ENCODE results near the gene SPRING1. TPM values are rescaled to one million over a fixed set of nuclear protein-coding genes. Genes with fewer than 3 reads are reported as not detected.
"Not testable (repeated sequence)": the region's sequence is repeated elsewhere in the genome, so short reads cannot be mapped to it uniquely, and the experiment has no call there.

The SPRING1 gene
- total and polyA plus RNA-seq, 7 donors = 4.1 to 10.6 (median 7.9) TPM

GRCh38 chr12:116745554-116745953 is 7.7 kb upstream of the SPRING1 start:
- H3K9me3 ChIP-seq = no peaks in the 10 kb centered on the region
- ATAC-seq = no peak
- intact Hi-C loops (cut with DNase I) = no loop called here
- 92 to 94% (median 93%) methylated on average over 4 of the region's 4 CpGs for WGBS, 3 donors
- H3K4me1 ChIP-seq = no peaks in the 10 kb centered on the region
- DNase-seq = no peak
- H3K36me3 ChIP-seq (ENCODE audit: insufficient read depth in 1 of 2, low read depth in 1 of 2) = no peaks in the 10 kb centered on the region
- H3K4me3 ChIP-seq = no peak overlapping the region
- no peak overlapping the region for H3K27ac ChIP-seq
- H3K27me3 ChIP-seq (ENCODE audit: insufficient read depth in 3 of 3, low read length in 2 of 3) = no peaks in the 10 kb centered on the region
- TF ChIP-seq CTCF (IDR thresholded peaks at IDR 0.05) = no peak

GRCh38 chr12:116744766-116745165 is 6.9 kb upstream of the SPRING1 start:
- H3K9me3 ChIP-seq = no peaks in the 10 kb centered on the region
- 27 to 42% (median 36%) methylated on average over 3 of the region's 3 CpGs for WGBS, 3 donors
- no peaks in the 10 kb centered on the region for H3K4me1 ChIP-seq
- intact Hi-C loops (cut with DNase I) = no loop called here
- no peaks in the 10 kb centered on the region for H3K27me3 ChIP-seq (ENCODE audit: insufficient read depth in 3 of 3, low read length in 2 of 3)
- no peak for TF ChIP-seq CTCF (IDR thresholded peaks at IDR 0.05)
- H3K4me3 ChIP-seq = no peak overlapping the region
- no peak for DNase-seq
- no peak for ATAC-seq
- H3K36me3 ChIP-seq (ENCODE audit: insufficient read depth in 1 of 2, low read depth in 1 of 2) = no peaks in the 10 kb centered on the region
- no peak overlapping the region for H3K27ac ChIP-seq

GRCh38 chr12:116742787-116743186 is 4.9 kb upstream of the SPRING1 start:
- H3K9me3 ChIP-seq; ATAC-seq; H3K36me3 ChIP-seq (ENCODE audit: insufficient read depth in 1 of 2, low read depth in 1 of 2); intact Hi-C loops (cut with DNase I); H3K4me3 ChIP-seq; DNase-seq; H3K27me3 ChIP-seq (ENCODE audit: insufficient read depth in 3 of 3, low read length in 2 of 3); H3K27ac ChIP-seq; H3K4me1 ChIP-seq: not testable (repeated sequence)
- 87 to 94% (median 91%) methylated on average over 2 of the region's 2 CpGs for WGBS, 3 donors

- Histone ChIP-seq H3K36me3 (ENCODE audit: insufficient read depth in 1 of 2, low read depth in 1 of 2) (peaks cover 0 to 12% of the 10 kb centered on the region in 2 donors), H3K4me1 (peaks cover 13% of the 10 kb centered on the region), H3K9me3 (no peaks in the 10 kb centered on the region), H3K27me3 (ENCODE audit: insufficient read depth in 3 of 3, low read length in 2 of 3) (no peaks in the 10 kb centered on the region), H3K4me3 (no peak overlapping the region), H3K27ac (no peak overlapping the region)
- ATAC-seq = no peak
- intact Hi-C loops (cut with DNase I) = loop anchor here in 1 of 2 donors (5.0 kb wide), 1 partner anchor 78 kb away; no protein-coding TSS in a partner anchor
- DNase-seq = no peak
- TF ChIP-seq CTCF (IDR thresholded peaks at IDR 0.05) = no peak
- WGBS, 3 donors = 81 to 84% (median 82%) methylated on average over 7 of the region's 7 CpGs
Observed at GRCh38 chr12:116739381-116739887, 1.6 kb upstream of the SPRING1 start.

GRCh38 chr12:116736962-116737773 is 701 bp downstream of the SPRING1 start:
- ATAC-seq (no peak), DNase-seq (no peak)
- H3K27me3 ChIP-seq (ENCODE audit: insufficient read depth in 3 of 3, low read length in 2 of 3) = no peaks in the 10 kb centered on the region
- intact Hi-C loops (cut with DNase I) = loop anchor here (2.0 to 5.0 kb wide), 2 partner anchors 80 to 84 kb away; no protein-coding TSS in a partner anchor
- H3K4me3 ChIP-seq = peak overlapping the region; percentile 86
- H3K9me3 ChIP-seq = no peaks in the 10 kb centered on the region
- 1% methylated on average over 24 of the region's 24 CpGs for WGBS, 3 donors
- no peak for TF ChIP-seq CTCF (IDR thresholded peaks at IDR 0.05)
- peak overlapping the region; percentile 78 for H3K27ac ChIP-seq
- H3K36me3 ChIP-seq (ENCODE audit: insufficient read depth in 1 of 2, low read depth in 1 of 2) = peaks cover 0 to 32% of the 10 kb centered on the region in 2 donors
- H3K4me1 ChIP-seq = peaks cover 13% of the 10 kb centered on the region

Data from psoas muscle (tissue), 8 donors.